Type B pancreatic cell (in vitro differentiated cells): ENCODE data around the gene SLC38A2. TPM values are rescaled to one million over a fixed set of nuclear protein-coding genes. Genes with fewer than 3 reads are reported as not detected.

ENCODE experiments used
- DNase-seq: peaks from one replicate; pipeline ENCODE4 v3.0.0; 2021; ENCODE audit warnings: mixed read lengths; ENCODE audit not compliant: unreplicated experiment; ENCODE audit errors: extremely low spot score
- H3K27ac Mint-ChIP-seq: 2 replicates; pipeline ENCODE4 v1.8.0; 2021; ENCODE audit warnings: mild to moderate bottlenecking, mixed read lengths
- H3K27me3 Mint-ChIP-seq: 2 replicates; pipeline ENCODE4 v1.8.0; 2021; ENCODE audit warnings: mixed read lengths
- H3K36me3 Mint-ChIP-seq: 2 replicates; pipeline ENCODE4 v1.8.0; 2021; ENCODE audit warnings: mixed read lengths
- H3K4me1 Mint-ChIP-seq: one replicate; pipeline ENCODE4 v1.8.0; 2021; ENCODE audit warnings: mixed read lengths; ENCODE audit not compliant: unreplicated experiment
- H3K4me3 Mint-ChIP-seq: 2 replicates; pipeline ENCODE4 v1.8.0; 2021; ENCODE audit warnings: mild to moderate bottlenecking, mixed read lengths
- H3K9me3 Mint-ChIP-seq: 2 replicates; pipeline ENCODE4 v1.8.0; 2021; ENCODE audit warnings: mixed read lengths
- total RNA-seq: library from RNA; stranded (reverse); gene quantifications from 2 replicates; pipeline ENCODE4 v1.2.1, GENCODE V29; 2021; ENCODE audit warnings: low replicate concordance
- TF ChIP-seq, protein P1 (sequence below): fragments of 200-600 bp; sonication (generic); conservative IDR thresholded peaks from 2 replicates; pipeline ENCODE4 v1.5.0; 2021; ENCODE audit warnings: antibody characterized with exemption, mild to moderate bottlenecking

The SLC38A2 gene
- total RNA-seq, 1 donor from 2014 or later: 204 TPM

DNA sequence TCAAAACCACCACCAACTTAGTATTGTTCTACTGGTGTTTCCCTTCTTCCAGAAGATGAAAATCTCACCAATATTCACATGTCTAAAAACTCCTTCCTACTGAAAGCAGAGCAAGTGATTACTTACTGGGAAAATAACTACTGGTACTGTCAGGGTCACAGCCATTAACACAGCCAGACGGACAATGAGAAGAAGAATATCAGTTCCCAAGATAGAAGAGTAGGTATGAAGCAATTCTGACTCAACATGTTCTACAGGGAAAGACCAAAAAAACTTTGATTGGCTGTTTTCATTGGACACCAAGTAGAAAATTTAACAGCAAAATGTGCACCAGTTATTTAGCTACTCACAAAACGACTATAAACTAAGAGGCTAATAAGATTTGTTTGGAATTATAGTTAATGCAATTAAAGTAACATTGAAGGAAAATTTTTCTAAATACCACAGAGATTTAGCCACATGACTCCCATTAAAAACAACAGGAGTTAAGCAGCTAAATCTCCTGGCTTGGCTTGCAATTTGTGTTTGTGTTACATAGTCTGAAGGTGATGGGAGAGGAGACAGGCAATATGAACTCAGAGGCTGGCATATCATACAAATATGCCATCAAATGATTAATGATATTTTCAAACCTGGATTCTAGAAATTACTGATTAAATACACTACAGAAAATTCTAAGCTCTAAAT, 9.5 kb downstream of the SLC38A2 start:
- peak overlapping the region; percentile 31 for H3K27ac Mint-ChIP-seq
- no peak overlapping the region for H3K4me3 Mint-ChIP-seq
- peaks cover 67% of the 10 kb centered on the region for H3K36me3 Mint-ChIP-seq
- TF ChIP-seq, protein P1, sequence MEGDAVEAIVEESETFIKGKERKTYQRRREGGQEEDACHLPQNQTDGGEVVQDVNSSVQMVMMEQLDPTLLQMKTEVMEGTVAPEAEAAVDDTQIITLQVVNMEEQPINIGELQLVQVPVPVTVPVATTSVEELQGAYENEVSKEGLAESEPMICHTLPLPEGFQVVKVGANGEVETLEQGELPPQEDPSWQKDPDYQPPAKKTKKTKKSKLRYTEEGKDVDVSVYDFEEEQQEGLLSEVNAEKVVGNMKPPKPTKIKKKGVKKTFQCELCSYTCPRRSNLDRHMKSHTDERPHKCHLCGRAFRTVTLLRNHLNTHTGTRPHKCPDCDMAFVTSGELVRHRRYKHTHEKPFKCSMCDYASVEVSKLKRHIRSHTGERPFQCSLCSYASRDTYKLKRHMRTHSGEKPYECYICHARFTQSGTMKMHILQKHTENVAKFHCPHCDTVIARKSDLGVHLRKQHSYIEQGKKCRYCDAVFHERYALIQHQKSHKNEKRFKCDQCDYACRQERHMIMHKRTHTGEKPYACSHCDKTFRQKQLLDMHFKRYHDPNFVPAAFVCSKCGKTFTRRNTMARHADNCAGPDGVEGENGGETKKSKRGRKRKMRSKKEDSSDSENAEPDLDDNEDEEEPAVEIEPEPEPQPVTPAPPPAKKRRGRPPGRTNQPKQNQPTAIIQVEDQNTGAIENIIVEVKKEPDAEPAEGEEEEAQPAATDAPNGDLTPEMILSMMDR: no peak
- H3K4me1 Mint-ChIP-seq: peaks cover 18% of the 10 kb centered on the region
- no peaks in the 10 kb centered on the region for H3K9me3 Mint-ChIP-seq
- DNase-seq: no peak
- no peaks in the 10 kb centered on the region for H3K27me3 Mint-ChIP-seq

DNA sequence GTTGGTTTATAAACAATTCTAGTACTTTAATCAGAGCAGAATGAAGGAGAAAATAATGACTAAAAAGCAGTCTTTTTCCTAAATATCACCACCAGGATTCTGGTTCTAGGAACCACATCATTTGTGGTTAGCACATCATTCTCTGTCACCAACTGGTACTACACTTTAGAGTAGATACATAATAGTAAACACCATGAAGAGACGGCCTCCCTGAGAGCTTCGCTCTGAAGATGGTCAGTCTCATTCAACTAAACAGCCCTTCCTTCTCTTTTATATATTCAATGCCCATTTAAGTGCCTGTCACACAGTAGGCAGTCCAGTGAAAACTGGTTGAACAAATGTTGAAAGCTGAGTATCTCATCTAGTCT, 10.9 kb downstream of the SLC38A2 start:
- Mint-ChIP-seq H3K27ac (peak overlapping the region; percentile 54), H3K9me3 (no peaks in the 10 kb centered on the region), H3K36me3 (peaks cover 54% of the 10 kb centered on the region), H3K27me3 (no peaks in the 10 kb centered on the region), H3K4me3 (no peak overlapping the region), H3K4me1 (peaks cover 5% of the 10 kb centered on the region)
- TF ChIP-seq, protein P1: no peak
- no peak for DNase-seq

DNA sequence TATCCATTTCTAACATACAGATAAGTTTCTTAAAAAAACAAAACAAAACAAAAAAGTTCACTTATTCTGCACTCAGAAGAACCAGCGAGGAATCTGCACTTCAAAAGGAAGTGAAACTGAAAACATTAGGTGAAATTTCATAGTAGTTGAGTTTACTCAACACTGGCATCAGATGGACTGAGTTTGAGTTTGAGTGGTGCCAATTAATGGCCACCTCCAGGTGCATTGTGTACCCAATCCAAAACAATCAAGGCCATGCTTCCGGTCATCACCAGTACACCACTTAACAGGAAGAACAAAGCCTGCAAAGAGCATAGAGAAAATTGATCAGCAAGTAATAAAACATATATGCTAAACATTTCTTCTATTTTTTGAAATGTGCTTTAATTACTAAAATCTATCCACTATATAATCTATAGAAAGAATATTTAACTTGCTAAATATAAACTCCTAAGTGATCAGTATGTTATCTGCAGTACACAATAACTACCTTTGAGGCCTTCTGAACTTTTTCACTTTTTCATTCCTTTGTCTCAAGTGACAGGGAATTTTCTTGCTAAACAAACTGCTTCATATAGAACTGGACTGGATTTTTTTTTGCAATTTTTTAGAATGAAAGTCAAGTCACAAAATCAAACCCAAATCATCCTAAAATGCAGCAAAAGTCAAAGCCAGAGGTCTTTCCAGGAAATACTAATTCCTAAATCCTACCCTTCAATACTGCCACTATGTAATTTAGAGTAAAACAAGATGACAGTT, 11.5 kb downstream of the SLC38A2 start:
- Mint-ChIP-seq H3K4me1 (peaks cover 5% of the 10 kb centered on the region), H3K4me3 (no peak overlapping the region), H3K36me3 (peaks cover 54% of the 10 kb centered on the region), H3K27me3 (no peaks in the 10 kb centered on the region), H3K9me3 (no peaks in the 10 kb centered on the region), H3K27ac (no peak overlapping the region)
- DNase-seq: no peak
- TF ChIP-seq, protein P1: no peak

DNA sequence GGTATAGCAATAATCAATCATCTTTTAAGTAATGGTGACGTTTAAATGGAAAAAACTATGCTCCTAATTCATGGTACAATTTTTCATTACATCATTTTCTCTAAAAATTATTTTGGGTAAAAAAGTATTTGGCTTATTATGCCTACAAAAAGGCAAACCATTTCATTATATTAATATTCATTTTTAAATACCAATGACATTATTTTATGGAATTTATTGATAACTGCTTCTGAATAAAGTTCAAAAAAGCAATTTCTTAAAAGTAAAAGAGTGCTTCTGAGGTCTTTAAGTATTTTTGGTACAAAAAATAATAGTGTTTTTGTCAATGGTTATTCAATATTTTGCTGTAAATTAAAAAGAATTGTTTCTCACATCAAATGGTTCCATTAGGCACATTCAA, 12.2 kb downstream of the SLC38A2 start:
- Mint-ChIP-seq H3K27ac (no peak overlapping the region), H3K36me3 (peaks cover 49% of the 10 kb centered on the region), H3K4me1 (peaks cover 5% of the 10 kb centered on the region), H3K4me3 (no peak overlapping the region), H3K9me3 (no peaks in the 10 kb centered on the region), H3K27me3 (no peaks in the 10 kb centered on the region)
- TF ChIP-seq, protein P1: no peak
- DNase-seq: no peak

DNA sequence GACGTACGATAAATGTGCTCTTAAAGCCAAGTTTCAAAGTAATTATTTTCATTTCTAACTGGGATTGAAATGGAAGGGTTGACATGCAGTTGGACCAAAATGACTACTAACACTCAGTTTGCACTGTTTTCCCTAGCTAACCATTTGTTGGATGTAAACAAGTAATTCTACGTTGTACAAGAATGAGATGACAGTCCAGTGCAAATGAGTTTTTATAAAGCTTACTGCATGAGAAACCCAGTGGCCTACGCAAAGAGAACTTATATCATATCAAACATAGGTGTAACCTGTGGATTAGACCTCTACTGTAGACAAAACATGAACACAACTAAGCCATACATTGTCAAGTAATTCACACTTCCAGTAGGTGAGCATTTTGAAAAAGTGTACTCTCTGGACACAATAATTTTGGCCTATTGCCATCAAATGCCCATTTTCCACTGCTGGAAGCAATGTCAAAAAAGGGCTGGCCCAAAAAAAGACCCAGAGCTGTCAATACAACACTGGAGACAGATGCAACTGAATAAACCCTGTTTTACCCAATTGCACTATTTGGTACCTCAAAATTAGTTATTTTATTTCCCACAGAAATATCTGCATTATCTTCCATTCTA, 12.8 kb downstream of the SLC38A2 start:
- Mint-ChIP-seq H3K27me3 (no peaks in the 10 kb centered on the region), H3K27ac (no peak overlapping the region), H3K36me3 (peaks cover 49% of the 10 kb centered on the region), H3K4me3 (no peak overlapping the region), H3K4me1 (peaks cover 5% of the 10 kb centered on the region), H3K9me3 (no peaks in the 10 kb centered on the region)
- DNase-seq: no peak
- TF ChIP-seq, protein P1: no peak
